ENCODE results near the gene ZSWIM6.

The ZSWIM6 gene

DNA sequence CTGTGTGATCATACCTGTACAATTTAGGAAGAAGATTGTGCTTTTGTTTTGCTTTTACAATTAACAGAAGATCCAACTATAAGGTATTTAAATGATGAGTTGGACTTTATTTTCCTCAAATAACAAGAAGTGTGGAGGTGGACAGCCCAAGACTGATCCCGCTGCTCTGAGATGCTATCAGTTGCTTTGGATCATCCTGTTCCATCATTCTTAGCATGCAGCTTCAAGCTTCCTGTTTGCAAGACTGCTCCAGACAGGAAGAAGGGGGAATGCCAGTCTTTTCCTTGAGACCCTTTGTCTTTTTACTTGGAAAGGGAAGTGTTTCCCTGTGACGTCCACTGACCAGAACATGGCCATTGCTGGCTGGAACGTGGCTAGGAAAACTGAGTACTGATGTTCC is 250.8 kb downstream of the ZSWIM6 start:
- H3K36me3 ChIP-seq (replicated peaks; ENCODE audit: insufficient read depth, low read length): no peaks in the 10 kb centered on the region
- no peak overlapping the region for H2AFZ ChIP-seq (ENCODE audit: low read length)
- no peaks in the 10 kb centered on the region for H3K27me3 ChIP-seq (replicated peaks; ENCODE audit: insufficient read depth, low read length)
- H3K27ac ChIP-seq (ENCODE audit: low read length): no peak overlapping the region
- no peak overlapping the region for H3K4me3 ChIP-seq (ENCODE audit: low read length)
- TF ChIP-seq, protein P1, sequence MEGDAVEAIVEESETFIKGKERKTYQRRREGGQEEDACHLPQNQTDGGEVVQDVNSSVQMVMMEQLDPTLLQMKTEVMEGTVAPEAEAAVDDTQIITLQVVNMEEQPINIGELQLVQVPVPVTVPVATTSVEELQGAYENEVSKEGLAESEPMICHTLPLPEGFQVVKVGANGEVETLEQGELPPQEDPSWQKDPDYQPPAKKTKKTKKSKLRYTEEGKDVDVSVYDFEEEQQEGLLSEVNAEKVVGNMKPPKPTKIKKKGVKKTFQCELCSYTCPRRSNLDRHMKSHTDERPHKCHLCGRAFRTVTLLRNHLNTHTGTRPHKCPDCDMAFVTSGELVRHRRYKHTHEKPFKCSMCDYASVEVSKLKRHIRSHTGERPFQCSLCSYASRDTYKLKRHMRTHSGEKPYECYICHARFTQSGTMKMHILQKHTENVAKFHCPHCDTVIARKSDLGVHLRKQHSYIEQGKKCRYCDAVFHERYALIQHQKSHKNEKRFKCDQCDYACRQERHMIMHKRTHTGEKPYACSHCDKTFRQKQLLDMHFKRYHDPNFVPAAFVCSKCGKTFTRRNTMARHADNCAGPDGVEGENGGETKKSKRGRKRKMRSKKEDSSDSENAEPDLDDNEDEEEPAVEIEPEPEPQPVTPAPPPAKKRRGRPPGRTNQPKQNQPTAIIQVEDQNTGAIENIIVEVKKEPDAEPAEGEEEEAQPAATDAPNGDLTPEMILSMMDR (IDR thresholded peaks at IDR 0.05; ENCODE audit: low read length): no peak
- TF ChIP-seq EZH2phosphoT487 (IDR thresholded peaks at IDR 0.05; ENCODE audit: low read length) (no peak), EZH2 (optimal IDR thresholded peaks at IDR 0.05; ENCODE audit: low read depth, low read length) (no peak)
- H3F3A ChIP-seq (ENCODE audit: insufficient read depth, low read length): no peaks in the 10 kb centered on the region
- H3K9ac ChIP-seq (ENCODE audit: low read length): no peak overlapping the region
- no peaks in the 10 kb centered on the region for H4K20me1 ChIP-seq (ENCODE audit: insufficient read depth, low read length)
- no peaks in the 10 kb centered on the region for H3K9me3 ChIP-seq (replicated peaks; ENCODE audit: insufficient read depth, low read length)
- no peaks in the 10 kb centered on the region for H3K4me1 ChIP-seq (ENCODE audit: low read length)
- H3K79me2 ChIP-seq (ENCODE audit: low read length): no peaks in the 10 kb centered on the region
- H3K4me2 ChIP-seq (ENCODE audit: low read depth, low read length): peak overlapping the region; percentile 27; the same call in 1 of the 2 replicates
- DNase-seq: no peak
- no peaks in the 10 kb centered on the region for H3K9me2 ChIP-seq (replicated peaks; ENCODE audit: insufficient read depth, low read length)

DNA sequence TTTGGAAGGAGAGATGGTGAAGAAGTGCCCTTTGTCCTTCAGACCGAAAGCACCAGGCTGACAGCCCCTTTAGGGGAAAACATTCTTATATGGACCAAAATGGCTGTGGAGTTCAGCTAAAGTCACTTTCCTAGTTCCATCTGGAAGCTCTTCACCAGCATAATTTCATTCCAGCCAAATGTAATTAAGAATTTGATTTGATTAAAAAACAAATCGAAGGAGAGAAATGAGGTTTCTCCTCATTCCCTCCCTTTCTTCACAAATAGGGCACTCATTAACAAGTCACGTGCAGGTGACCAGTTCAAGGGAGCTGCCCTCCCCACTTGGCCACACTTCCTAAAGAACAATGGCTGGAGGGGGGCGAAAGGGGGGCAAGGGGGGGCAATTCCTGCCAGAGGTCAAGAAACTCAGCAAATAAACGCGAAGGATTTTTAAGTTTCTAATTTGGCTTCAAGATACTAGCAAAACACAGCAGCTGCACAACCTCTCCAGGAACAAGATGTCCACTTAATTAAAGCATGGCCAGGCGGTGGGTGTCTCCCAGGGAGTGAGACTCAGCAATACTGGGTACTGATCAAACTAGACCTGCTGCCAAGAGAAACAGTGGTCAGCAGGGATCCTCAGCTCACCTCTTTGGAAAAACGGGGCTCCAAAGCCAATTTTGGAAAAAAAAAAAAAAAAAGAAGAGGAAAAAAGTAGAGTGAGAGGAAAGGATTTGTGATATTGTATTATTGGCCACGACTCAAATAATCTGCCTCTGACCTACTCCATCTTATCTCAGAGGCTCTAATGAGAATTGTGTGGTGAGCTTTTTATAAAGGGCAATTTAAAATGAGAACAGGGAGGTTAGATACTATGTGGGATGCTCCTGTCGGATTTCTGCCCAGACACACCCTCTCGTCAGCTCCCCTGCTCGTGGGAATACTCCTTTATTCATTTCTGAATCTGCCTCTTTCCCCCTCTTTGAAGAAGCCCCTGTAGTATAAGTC is 254.3 kb downstream of the ZSWIM6 start:
- Histone ChIP-seq H3K36me3 (replicated peaks; ENCODE audit: insufficient read depth, low read length) (no peaks in the 10 kb centered on the region), H3K9me3 (replicated peaks; ENCODE audit: insufficient read depth, low read length) (no peaks in the 10 kb centered on the region), H3K9ac (ENCODE audit: low read length) (no peak overlapping the region), H4K20me1 (ENCODE audit: insufficient read depth, low read length) (no peaks in the 10 kb centered on the region), H3K4me2 (ENCODE audit: low read depth, low read length) (no peak overlapping the region), H3K4me3 (ENCODE audit: low read length) (no peak overlapping the region), H3K9me2 (replicated peaks; ENCODE audit: insufficient read depth, low read length) (no peaks in the 10 kb centered on the region), H3F3A (ENCODE audit: insufficient read depth, low read length) (no peaks in the 10 kb centered on the region), H3K79me2 (ENCODE audit: low read length) (no peaks in the 10 kb centered on the region), H3K4me1 (ENCODE audit: low read length) (no peaks in the 10 kb centered on the region), H3K27me3 (replicated peaks; ENCODE audit: insufficient read depth, low read length) (no peaks in the 10 kb centered on the region), H2AFZ (ENCODE audit: low read length) (no peak overlapping the region), H3K27ac (ENCODE audit: low read length) (no peak overlapping the region)
- DNase-seq: no peak
- TF ChIP-seq EZH2phosphoT487 (IDR thresholded peaks at IDR 0.05; ENCODE audit: low read length) (no peak), EZH2 (optimal IDR thresholded peaks at IDR 0.05; ENCODE audit: low read depth, low read length) (no peak)
- TF ChIP-seq, protein P1 (IDR thresholded peaks at IDR 0.05; ENCODE audit: low read length): no peak

DNA sequence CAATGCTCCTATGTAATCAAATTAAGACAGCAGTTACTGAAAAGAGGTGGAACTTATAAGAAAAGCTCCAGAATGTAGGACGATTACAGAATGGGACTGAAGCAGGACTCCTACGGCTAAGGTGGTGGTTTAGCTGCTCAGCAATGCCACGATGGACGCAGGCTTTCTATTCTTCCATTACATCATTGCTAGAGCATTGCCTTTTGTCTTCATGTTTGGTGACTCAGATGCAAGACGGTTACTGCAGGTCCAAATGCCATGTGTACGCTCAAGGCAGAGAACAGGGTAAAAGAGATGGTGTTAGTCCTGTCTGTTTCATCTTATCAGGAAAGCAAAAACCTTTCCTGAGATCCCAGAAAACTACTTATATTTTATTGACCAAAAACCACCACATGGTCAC is 255.1 kb downstream of the ZSWIM6 start:
- no peak overlapping the region for H3K4me3 ChIP-seq (ENCODE audit: low read length)
- no peak overlapping the region for H3K4me2 ChIP-seq (ENCODE audit: low read depth, low read length)
- no peaks in the 10 kb centered on the region for H3K9me2 ChIP-seq (replicated peaks; ENCODE audit: insufficient read depth, low read length)
- no peak overlapping the region for H3K27ac ChIP-seq (ENCODE audit: low read length)
- H3K9me3 ChIP-seq (replicated peaks; ENCODE audit: insufficient read depth, low read length): no peaks in the 10 kb centered on the region
- no peaks in the 10 kb centered on the region for H4K20me1 ChIP-seq (ENCODE audit: insufficient read depth, low read length)
- H3K79me2 ChIP-seq (ENCODE audit: low read length): no peaks in the 10 kb centered on the region
- no peak for TF ChIP-seq EZH2 (optimal IDR thresholded peaks at IDR 0.05; ENCODE audit: low read depth, low read length)
- TF ChIP-seq, protein P1 (IDR thresholded peaks at IDR 0.05; ENCODE audit: low read length): no peak
- TF ChIP-seq EZH2phosphoT487 (IDR thresholded peaks at IDR 0.05; ENCODE audit: low read length): no peak
- H3F3A ChIP-seq (ENCODE audit: insufficient read depth, low read length): no peaks in the 10 kb centered on the region
- no peaks in the 10 kb centered on the region for H3K36me3 ChIP-seq (replicated peaks; ENCODE audit: insufficient read depth, low read length)
- no peak for DNase-seq
- H3K27me3 ChIP-seq (replicated peaks; ENCODE audit: insufficient read depth, low read length): no peaks in the 10 kb centered on the region
- H3K9ac ChIP-seq (ENCODE audit: low read length): no peak overlapping the region
- no peak overlapping the region for H2AFZ ChIP-seq (ENCODE audit: low read length)
- H3K4me1 ChIP-seq (ENCODE audit: low read length): no peaks in the 10 kb centered on the region
